SK-N-SH treated with all-trans-retinoic acid at 6 μM for 48 hours (cell line): Measurements from ENCODE around the gene ABHD17C.

Experiments used
- ATAC-seq: fragments of 200-7000 bp; cut with Tn5 transposase; 3 replicates; pipeline ENCODE4 v1.9.1; 2020; ENCODE audit warnings: mild to moderate bottlenecking, moderate library complexity
- ARNTL ChIP-seq: fragments of 450-650 bp; formaldehyde crosslinking; IDR thresholded peaks from 2 replicates; pipeline ENCODE4 v1.5.0; 2020; ENCODE audit warnings: low read depth, mild to moderate bottlenecking, moderate library complexity, borderline replicate concordance
- BACH2 ChIP-seq: fragments of 250-450 bp; sonication (Bioruptor Pico); IDR thresholded peaks from 2 replicates; pipeline ENCODE4 v1.9.0; 2021; ENCODE audit warnings: mild to moderate bottlenecking, borderline replicate concordance
- CSDC2 ChIP-seq: fragments of 250-450 bp; sonication (Bioruptor Pico); IDR thresholded peaks from 2 replicates; pipeline ENCODE4 v1.5.0; 2020; ENCODE audit warnings: mild to moderate bottlenecking, moderate library complexity
- ESRRG ChIP-seq: fragments of 250-450 bp; sonication (Bioruptor Pico); IDR thresholded peaks from 2 replicates; pipeline ENCODE4 v1.6.1; 2021; ENCODE audit warnings: mild to moderate bottlenecking
- GLIS3 ChIP-seq: fragments of 250-450 bp; sonication (Bioruptor Pico); IDR thresholded peaks from 2 replicates; pipeline ENCODE4 v1.5.0; 2020; ENCODE audit warnings: mild to moderate bottlenecking, moderate library complexity
- ISL1 ChIP-seq: fragments of 250-450 bp; sonication (Bioruptor Pico); IDR thresholded peaks from 2 replicates; pipeline ENCODE4 v2.1.2; 2022; ENCODE audit warnings: mild to moderate bottlenecking, moderate library complexity
- OSR1 ChIP-seq: fragments of 250-450 bp; sonication (Bioruptor Pico); IDR thresholded peaks from 2 replicates; pipeline ENCODE4 v1.8.0; 2022; ENCODE audit warnings: moderate library complexity, mild to moderate bottlenecking, inconsistent platforms
- PPARA ChIP-seq: fragments of 250-450 bp; sonication (Bioruptor Pico); IDR thresholded peaks from 2 replicates; pipeline ENCODE4 v1.5.0; 2020; ENCODE audit warnings: mild to moderate bottlenecking, borderline replicate concordance
- RARB ChIP-seq: fragments of 250-450 bp; sonication (Bioruptor Pico); IDR thresholded peaks from 2 replicates; pipeline ENCODE4 v1.8.0; 2021; ENCODE audit warnings: mild to moderate bottlenecking, moderate library complexity
- SNAI2 ChIP-seq: fragments of 250-450 bp; sonication (Bioruptor Pico); IDR thresholded peaks from 2 replicates; pipeline ENCODE4 v1.5.0; 2020; ENCODE audit warnings: mild to moderate bottlenecking, moderate library complexity
- TOX ChIP-seq: fragments of 250-450 bp; sonication (Bioruptor Pico); IDR thresholded peaks from 2 replicates; pipeline ENCODE4 v1.8.0; 2021; ENCODE audit warnings: mild to moderate bottlenecking, moderate library complexity, borderline replicate concordance
- ZC3H10 ChIP-seq: fragments of 250-450 bp; sonication (Bioruptor Pico); IDR thresholded peaks from 2 replicates; pipeline ENCODE4 v1.5.1; 2021; ENCODE audit warnings: mild to moderate bottlenecking, moderate library complexity
- ZFP3 ChIP-seq: fragments of 250-450 bp; sonication (Bioruptor Pico); IDR thresholded peaks from 2 replicates; pipeline ENCODE4 v1.5.0; 2020; ENCODE audit warnings: mild to moderate bottlenecking, moderate library complexity
- ZFP30 ChIP-seq: fragments of 450-650 bp; formaldehyde crosslinking; IDR thresholded peaks from 2 replicates; pipeline ENCODE4 v1.5.0; 2022; ENCODE audit warnings: mild to moderate bottlenecking, moderate library complexity
- ZNF565 ChIP-seq: fragments of 450-650 bp; formaldehyde crosslinking; conservative IDR thresholded peaks from 2 replicates; pipeline ENCODE4 v1.5.0; 2020; ENCODE audit warnings: low read depth, mild to moderate bottlenecking, moderate library complexity
- ZNF70 ChIP-seq: fragments of 450-650 bp; formaldehyde crosslinking; IDR thresholded peaks from 2 replicates; pipeline ENCODE4 v1.5.0; 2020; ENCODE audit warnings: mild to moderate bottlenecking, moderate library complexity
- ZNF8 ChIP-seq: fragments of 450-650 bp; formaldehyde crosslinking; IDR thresholded peaks from 2 replicates; pipeline ENCODE4 v1.5.0; 2020; ENCODE audit warnings: mild to moderate bottlenecking, moderate library complexity
- TF ChIP-seq, protein P1 (sequence below): fragments of 250-450 bp; sonication (Bioruptor Pico); IDR thresholded peaks from 2 replicates; pipeline ENCODE4 v1.5.1; 2021; ENCODE audit warnings: mild to moderate bottlenecking, moderate library complexity
- TF ChIP-seq, protein P2 (sequence below): fragments of 250-450 bp; sonication (Bioruptor Pico); IDR thresholded peaks from 2 replicates; pipeline ENCODE4 v1.5.1; 2020; ENCODE audit warnings: low read depth, mild to moderate bottlenecking, moderate library complexity
- TF ChIP-seq, protein P3 (sequence below): fragments of 250-450 bp; sonication (Bioruptor Pico); IDR thresholded peaks from 2 replicates; pipeline ENCODE4 v1.8.0; 2020; ENCODE audit warnings: mild to moderate bottlenecking, moderate library complexity, borderline replicate concordance
- TF ChIP-seq, protein P4 (sequence below): fragments of 250-450 bp; sonication (Bioruptor Pico); IDR thresholded peaks from 2 replicates; pipeline ENCODE4 v1.5.0; 2020; ENCODE audit warnings: mild to moderate bottlenecking, moderate library complexity
- TF ChIP-seq, protein P5 (sequence below): fragments of 250-450 bp; sonication (Bioruptor Pico); IDR thresholded peaks from 2 replicates; pipeline ENCODE4 v1.8.0; 2021; ENCODE audit warnings: low read depth, mild to moderate bottlenecking, moderate library complexity, borderline replicate concordance

ABHD17C gene

DNA sequence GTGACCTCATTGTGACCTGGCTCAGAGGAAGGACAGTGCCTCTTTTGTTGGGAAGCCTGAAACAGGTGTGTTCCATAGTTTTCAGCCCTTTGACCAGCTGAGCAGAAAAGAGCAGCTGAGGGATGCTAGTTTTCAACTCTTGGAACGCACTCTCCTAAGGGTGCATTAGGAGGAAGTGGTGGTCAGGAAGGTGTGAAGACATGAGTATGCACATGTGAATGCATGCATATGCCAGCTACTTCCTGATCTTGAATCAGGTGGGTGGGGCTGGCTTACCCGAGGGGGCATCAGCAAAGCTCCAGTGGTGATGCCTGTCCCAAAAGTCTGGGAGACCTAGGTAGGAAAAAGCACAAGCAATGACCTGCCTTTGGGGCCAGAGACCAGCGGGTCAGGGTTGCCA, 60.8 kb downstream of the ABHD17C start:
- no peak for ATAC-seq

DNA sequence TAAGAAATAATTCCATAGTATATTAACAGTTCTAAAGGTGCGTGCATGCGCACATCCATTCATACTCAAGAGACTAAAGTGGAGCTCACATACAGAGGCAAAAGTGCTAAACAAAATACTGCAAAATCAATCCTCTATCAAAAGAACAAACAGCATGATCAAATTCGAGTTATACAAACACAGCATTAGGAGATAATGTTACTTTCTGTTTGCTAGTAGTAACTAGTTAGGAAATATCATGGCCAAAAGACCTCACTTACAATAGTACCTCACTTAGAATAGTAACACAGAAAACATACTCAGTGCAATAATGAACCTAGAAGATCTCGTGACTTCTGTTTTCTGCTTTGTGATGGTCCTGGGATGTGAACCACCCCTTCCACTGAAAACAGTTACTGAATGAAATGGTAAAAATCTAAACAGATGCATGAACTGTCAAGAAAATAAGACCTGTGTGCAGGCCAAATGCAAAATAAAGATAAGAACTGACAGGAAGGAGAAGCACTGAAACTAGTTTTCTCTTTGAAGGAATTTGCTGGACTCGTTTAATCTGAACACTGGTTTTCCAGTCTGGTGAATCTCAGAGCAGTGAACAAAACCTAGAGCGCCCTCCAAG, 63.1 kb downstream of the ABHD17C start:
- ATAC-seq, result no peak
- TF ChIP-seq ZNF70 (CRISPR knock-in tag) (no peak), ZNF8 (no peak), OSR1 (no peak), ESRRG (no peak), ZFP30 (no peak), RARB (CRISPR knock-in tag) (no peak), ISL1 (CRISPR knock-in tag) (no peak), SNAI2 (CRISPR knock-in tag) (no peak), ZNF565 (CRISPR knock-in tag) (no peak), GLIS3 (no peak), CSDC2 (CRISPR knock-in tag) (no peak), ARNTL (CRISPR knock-in tag) (no peak), ZC3H10 (no peak), ZFP3 (CRISPR knock-in tag) (no peak)
- TF ChIP-seq, protein P1, sequence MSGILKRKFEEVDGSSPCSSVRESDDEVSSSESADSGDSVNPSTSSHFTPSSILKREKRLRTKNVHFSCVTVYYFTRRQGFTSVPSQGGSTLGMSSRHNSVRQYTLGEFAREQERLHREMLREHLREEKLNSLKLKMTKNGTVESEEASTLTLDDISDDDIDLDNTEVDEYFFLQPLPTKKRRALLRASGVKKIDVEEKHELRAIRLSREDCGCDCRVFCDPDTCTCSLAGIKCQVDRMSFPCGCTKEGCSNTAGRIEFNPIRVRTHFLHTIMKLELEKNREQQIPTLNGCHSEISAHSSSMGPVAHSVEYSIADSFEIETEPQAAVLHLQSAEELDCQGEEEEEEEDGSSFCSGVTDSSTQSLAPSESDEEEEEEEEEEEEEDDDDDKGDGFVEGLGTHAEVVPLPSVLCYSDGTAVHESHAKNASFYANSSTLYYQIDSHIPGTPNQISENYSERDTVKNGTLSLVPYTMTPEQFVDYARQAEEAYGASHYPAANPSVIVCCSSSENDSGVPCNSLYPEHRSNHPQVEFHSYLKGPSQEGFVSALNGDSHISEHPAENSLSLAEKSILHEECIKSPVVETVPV (CRISPR knock-in tag), result no peak
- TF ChIP-seq, protein P2, sequence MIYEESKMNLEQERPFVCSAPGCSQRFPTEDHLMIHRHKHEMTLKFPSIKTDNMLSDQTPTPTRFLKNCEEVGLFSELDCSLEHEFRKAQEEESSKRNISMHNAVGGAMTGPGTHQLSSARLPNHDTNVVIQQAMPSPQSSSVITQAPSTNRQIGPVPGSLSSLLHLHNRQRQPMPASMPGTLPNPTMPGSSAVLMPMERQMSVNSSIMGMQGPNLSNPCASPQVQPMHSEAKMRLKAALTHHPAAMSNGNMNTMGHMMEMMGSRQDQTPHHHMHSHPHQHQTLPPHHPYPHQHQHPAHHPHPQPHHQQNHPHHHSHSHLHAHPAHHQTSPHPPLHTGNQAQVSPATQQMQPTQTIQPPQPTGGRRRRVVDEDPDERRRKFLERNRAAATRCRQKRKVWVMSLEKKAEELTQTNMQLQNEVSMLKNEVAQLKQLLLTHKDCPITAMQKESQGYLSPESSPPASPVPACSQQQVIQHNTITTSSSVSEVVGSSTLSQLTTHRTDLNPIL (CRISPR knock-in tag), result no peak
- TF ChIP-seq, protein P3, sequence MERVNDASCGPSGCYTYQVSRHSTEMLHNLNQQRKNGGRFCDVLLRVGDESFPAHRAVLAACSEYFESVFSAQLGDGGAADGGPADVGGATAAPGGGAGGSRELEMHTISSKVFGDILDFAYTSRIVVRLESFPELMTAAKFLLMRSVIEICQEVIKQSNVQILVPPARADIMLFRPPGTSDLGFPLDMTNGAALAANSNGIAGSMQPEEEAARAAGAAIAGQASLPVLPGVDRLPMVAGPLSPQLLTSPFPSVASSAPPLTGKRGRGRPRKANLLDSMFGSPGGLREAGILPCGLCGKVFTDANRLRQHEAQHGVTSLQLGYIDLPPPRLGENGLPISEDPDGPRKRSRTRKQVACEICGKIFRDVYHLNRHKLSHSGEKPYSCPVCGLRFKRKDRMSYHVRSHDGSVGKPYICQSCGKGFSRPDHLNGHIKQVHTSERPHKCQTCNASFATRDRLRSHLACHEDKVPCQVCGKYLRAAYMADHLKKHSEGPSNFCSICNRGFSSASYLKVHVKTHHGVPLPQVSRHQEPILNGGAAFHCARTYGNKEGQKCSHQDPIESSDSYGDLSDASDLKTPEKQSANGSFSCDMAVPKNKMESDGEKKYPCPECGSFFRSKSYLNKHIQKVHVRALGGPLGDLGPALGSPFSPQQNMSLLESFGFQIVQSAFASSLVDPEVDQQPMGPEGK (CRISPR knock-in tag), result no peak
- TF ChIP-seq, protein P4, sequence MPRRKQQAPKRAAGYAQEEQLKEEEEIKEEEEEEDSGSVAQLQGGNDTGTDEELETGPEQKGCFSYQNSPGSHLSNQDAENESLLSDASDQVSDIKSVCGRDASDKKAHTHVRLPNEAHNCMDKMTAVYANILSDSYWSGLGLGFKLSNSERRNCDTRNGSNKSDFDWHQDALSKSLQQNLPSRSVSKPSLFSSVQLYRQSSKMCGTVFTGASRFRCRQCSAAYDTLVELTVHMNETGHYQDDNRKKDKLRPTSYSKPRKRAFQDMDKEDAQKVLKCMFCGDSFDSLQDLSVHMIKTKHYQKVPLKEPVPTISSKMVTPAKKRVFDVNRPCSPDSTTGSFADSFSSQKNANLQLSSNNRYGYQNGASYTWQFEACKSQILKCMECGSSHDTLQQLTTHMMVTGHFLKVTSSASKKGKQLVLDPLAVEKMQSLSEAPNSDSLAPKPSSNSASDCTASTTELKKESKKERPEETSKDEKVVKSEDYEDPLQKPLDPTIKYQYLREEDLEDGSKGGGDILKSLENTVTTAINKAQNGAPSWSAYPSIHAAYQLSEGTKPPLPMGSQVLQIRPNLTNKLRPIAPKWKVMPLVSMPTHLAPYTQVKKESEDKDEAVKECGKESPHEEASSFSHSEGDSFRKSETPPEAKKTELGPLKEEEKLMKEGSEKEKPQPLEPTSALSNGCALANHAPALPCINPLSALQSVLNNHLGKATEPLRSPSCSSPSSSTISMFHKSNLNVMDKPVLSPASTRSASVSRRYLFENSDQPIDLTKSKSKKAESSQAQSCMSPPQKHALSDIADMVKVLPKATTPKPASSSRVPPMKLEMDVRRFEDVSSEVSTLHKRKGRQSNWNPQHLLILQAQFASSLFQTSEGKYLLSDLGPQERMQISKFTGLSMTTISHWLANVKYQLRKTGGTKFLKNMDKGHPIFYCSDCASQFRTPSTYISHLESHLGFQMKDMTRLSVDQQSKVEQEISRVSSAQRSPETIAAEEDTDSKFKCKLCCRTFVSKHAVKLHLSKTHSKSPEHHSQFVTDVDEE (CRISPR knock-in tag), result no peak
- TF ChIP-seq, protein P5, sequence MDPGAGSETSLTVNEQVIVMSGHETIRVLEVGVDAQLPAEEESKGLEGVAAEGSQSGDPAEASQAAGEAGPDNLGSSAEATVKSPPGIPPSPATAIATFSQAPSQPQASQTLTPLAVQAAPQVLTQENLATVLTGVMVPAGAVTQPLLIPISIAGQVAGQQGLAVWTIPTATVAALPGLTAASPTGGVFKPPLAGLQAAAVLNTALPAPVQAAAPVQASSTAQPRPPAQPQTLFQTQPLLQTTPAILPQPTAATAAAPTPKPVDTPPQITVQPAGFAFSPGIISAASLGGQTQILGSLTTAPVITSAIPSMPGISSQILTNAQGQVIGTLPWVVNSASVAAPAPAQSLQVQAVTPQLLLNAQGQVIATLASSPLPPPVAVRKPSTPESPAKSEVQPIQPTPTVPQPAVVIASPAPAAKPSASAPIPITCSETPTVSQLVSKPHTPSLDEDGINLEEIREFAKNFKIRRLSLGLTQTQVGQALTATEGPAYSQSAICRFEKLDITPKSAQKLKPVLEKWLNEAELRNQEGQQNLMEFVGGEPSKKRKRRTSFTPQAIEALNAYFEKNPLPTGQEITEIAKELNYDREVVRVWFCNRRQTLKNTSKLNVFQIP (CRISPR knock-in tag), result no peak

More for the DNA sequence above, 60.8 kb downstream of the ABHD17C start:
- TF ChIP-seq ARNTL (CRISPR knock-in tag) (no peak), SNAI2 (CRISPR knock-in tag) (no peak), RARB (CRISPR knock-in tag) (no peak), ESRRG (no peak), BACH2 (no peak), PPARA (CRISPR knock-in tag) (no peak), ISL1 (CRISPR knock-in tag) (no peak), CSDC2 (CRISPR knock-in tag) (no peak), ZFP3 (CRISPR knock-in tag) (no peak), TOX (CRISPR knock-in tag) (no peak), ZC3H10 (no peak), ZNF565 (CRISPR knock-in tag) (no peak), ZFP30 (no peak)
- TF ChIP-seq, protein P3 (CRISPR knock-in tag), result no peak
- TF ChIP-seq, protein P5 (CRISPR knock-in tag), result no peak
